B cell (primary cell): ENCODE data around the gene FRMD3.

Source experiments
- EZH2 ChIP-seq: IDR thresholded peaks from 2 replicates; pipeline ENCODE4 v1.6.1; 2012; ENCODE audit warnings: borderline replicate concordance, low read depth, mild to moderate bottlenecking, moderate library complexity, low read length; ENCODE audit not compliant: insufficient read depth, poor library complexity, severe bottlenecking
- TF ChIP-seq, protein P1 (sequence below): fragments of 200-600 bp; IDR thresholded peaks from one replicate; pipeline ENCODE4 v1.8.0; 2022; ENCODE audit warnings: antibody characterized with exemption, mild to moderate bottlenecking

DNA sequence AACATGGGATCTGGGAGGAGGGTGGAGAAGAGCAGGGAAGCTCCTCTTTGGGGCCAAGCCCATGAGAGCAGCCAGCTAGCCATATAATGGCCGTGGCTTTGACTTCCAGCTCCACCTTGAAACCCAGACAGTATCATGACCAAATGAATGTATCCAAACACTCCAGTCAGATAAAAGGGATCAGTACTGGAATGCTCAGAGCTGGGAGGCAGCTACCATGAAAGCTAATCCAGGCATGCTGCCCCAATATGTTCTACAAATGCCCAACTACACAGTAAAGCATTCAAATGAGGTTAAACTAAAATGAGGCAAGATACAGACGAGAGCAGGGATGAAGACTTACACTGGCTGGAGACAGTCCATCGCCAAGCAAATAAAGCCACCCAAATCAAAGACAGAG, 69.4 kb downstream of the FRMD3 start:
- TF ChIP-seq, protein P1, sequence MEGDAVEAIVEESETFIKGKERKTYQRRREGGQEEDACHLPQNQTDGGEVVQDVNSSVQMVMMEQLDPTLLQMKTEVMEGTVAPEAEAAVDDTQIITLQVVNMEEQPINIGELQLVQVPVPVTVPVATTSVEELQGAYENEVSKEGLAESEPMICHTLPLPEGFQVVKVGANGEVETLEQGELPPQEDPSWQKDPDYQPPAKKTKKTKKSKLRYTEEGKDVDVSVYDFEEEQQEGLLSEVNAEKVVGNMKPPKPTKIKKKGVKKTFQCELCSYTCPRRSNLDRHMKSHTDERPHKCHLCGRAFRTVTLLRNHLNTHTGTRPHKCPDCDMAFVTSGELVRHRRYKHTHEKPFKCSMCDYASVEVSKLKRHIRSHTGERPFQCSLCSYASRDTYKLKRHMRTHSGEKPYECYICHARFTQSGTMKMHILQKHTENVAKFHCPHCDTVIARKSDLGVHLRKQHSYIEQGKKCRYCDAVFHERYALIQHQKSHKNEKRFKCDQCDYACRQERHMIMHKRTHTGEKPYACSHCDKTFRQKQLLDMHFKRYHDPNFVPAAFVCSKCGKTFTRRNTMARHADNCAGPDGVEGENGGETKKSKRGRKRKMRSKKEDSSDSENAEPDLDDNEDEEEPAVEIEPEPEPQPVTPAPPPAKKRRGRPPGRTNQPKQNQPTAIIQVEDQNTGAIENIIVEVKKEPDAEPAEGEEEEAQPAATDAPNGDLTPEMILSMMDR = no peak
- TF ChIP-seq EZH2 = no peak
